Kidney epithelial cell (primary cell): ENCODE data around the gene SHANK1. TPM values are rescaled to one million over a fixed set of nuclear protein-coding genes. Genes with fewer than 3 reads are reported as not detected.
"Not testable (repeated sequence)": the region's sequence is repeated elsewhere in the genome, so short reads cannot be mapped to it uniquely, and the experiment has no call there.

Source experiments
- DNase-seq: peaks from one replicate; pipeline ENCODE4 v3.0.0-alpha.2; 2010; ENCODE audit warnings: low read depth
- H3K27me3 ChIP-seq: 2 replicates; pipeline ENCODE4 v1.6.0; 2011; ENCODE audit warnings: low read length; ENCODE audit not compliant: control insufficient read depth, insufficient read depth
- H3K36me3 ChIP-seq: 2 replicates; pipeline ENCODE4 v1.5.1; 2011; ENCODE audit warnings: low read length; ENCODE audit not compliant: control insufficient read depth, insufficient read depth
- H3K4me3 ChIP-seq: 2 replicates; pipeline ENCODE4 v1.5.1; 2011; ENCODE audit warnings: low read depth, mild to moderate bottlenecking, control low read depth, low read length
- CTCF ChIP-seq: IDR thresholded peaks from 2 replicates; pipeline ENCODE4 v1.5.1; 2011; ENCODE audit warnings: mild to moderate bottlenecking, moderate library complexity, low read length, control low read depth, inconsistent platforms; ENCODE audit not compliant: insufficient read depth, poor library complexity, severe bottlenecking
- total RNA-seq: library from RNA; depleted of rRNA; stranded (reverse); fragments of >200 nt; gene quantifications from 2 replicates; pipeline ENCODE4 v1.2.3, GENCODE V29; 2015

The SHANK1 gene
- total RNA-seq, 1 donor from 2014 or later, result 1.6 TPM

DNA sequence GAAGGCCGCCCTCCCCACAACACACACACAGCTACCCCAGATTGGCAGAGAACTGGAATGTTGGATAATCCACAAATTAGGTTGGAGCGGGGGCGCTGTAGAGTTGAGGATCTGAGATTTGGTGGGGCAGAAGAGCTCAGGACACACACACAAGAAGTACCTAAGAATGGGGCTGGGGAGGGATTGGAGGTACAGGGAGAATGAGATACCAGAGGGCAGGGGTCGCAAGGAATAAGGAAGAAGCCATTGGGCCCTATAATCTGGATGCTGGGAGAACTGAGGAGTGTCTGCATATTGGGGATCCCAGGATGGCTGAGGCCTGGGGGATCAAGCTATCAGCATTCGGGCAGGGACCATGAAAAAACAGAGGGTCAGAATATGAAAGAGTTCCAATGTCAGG, 91.5 kb downstream of the SHANK1 start:
- H3K4me3 ChIP-seq, result no peak overlapping the region
- no peak for DNase-seq
- TF ChIP-seq CTCF, result no peak

DNA sequence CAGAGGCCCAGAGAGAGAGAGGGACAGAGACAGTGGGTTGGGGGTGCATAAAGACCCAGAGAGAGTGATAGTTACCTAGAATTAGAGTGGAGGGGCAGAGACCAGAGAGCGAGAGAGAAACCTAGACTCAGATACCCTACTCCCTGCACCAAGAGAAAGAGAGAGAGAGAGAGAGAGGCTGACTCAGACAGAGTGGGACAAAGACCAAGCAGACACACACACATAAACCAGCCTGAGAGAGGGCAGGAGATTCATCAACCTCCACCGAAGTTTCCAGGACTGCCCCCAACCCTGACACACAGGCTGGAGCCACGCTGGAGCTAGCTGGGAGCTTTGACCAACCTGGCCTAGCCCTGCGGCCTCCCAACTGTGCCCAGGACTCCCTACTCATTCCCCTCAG, 92.8 kb downstream of the SHANK1 start:
- no peaks in the 10 kb centered on the region for H3K36me3 ChIP-seq
- no peak overlapping the region for H3K4me3 ChIP-seq
- DNase-seq, result no peak
- H3K27me3 ChIP-seq, result peaks cover 2% of the 10 kb centered on the region
- TF ChIP-seq CTCF, result no peak

More for the DNA sequence above, 91.5 kb downstream of the SHANK1 start:
- Histone ChIP-seq H3K36me3 (no peaks in the 10 kb centered on the region), H3K27me3 (peaks cover 2% of the 10 kb centered on the region)

DNA sequence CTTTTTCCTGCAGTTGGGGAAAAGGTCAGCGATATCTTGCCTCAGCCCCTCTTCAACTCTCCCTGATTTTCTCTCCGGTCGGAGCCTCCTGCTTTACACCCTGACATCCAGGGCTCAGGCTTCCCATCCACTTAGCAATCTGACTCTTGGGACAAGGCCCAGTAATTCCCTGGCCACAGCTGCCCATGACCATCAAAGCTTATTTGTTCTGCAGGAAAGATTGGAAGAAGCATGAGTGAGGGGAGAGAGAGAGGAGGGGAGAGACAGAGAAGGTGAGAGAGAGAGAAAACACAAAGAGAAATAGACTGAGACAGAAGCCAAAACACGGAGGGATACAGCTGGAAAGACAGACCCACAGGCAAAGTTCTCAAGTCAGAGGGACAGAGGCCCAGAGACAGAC, 93.6 kb downstream of the SHANK1 start:
- no peak for TF ChIP-seq CTCF
- DNase-seq, result no peak
- no peak overlapping the region for H3K4me3 ChIP-seq
- no peaks in the 10 kb centered on the region for H3K36me3 ChIP-seq
- peaks cover 2% of the 10 kb centered on the region for H3K27me3 ChIP-seq

DNA sequence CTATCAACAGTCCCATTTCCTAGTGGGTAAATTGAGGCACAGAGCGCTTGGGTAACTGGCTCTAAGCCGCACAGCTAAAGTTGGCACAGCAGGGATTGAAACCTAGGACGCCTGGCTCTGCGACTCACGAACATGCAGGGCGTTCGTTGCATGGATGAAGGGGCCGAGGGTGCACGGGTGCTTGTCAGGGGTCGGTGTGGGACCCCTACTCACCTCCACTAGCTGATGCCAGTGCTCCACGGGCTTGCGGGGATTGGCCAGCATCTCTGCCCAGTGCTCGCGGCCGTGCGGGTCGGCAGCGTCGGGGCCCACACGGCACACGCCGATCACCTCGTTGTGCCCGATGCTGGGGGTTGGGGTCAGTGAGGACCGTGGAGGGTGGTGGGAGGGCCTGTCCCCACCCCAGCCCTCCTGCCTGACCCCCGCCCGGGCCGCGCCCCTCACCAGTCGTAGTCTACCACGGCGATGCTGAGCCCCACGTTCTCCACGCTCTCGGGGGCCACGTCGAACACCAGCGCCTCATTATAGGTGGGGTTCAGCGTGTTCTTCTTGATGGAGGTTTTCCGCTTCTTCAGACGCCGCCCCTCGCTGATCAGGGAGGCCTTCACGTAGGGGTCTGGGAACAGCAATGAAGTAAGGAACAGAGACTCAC, 94.5 kb downstream of the SHANK1 start:
- no peak for DNase-seq
- Histone ChIP-seq H3K36me3 (no peaks in the 10 kb centered on the region), H3K27me3 (peaks cover 2% of the 10 kb centered on the region), H3K4me3 (no peak overlapping the region)
- no peak for TF ChIP-seq CTCF

- not testable (repeated sequence) for H3K36me3 ChIP-seq, DNase-seq, H3K27me3 ChIP-seq, H3K4me3 ChIP-seq
Observed at GRCh38 chr19:50620394-50620906, 99.2 kb downstream of the SHANK1 start.

GRCh38 chr19:50619184-50619583, 100.4 kb downstream of the SHANK1 start:
- not testable (repeated sequence) for DNase-seq, H3K27me3 ChIP-seq, H3K4me3 ChIP-seq, H3K36me3 ChIP-seq

- H3K27me3 ChIP-seq, H3K36me3 ChIP-seq, DNase-seq, H3K4me3 ChIP-seq: not testable (repeated sequence)
Observed at GRCh38 chr19:50618379-50618778, 101.2 kb downstream of the SHANK1 start.

DNA sequence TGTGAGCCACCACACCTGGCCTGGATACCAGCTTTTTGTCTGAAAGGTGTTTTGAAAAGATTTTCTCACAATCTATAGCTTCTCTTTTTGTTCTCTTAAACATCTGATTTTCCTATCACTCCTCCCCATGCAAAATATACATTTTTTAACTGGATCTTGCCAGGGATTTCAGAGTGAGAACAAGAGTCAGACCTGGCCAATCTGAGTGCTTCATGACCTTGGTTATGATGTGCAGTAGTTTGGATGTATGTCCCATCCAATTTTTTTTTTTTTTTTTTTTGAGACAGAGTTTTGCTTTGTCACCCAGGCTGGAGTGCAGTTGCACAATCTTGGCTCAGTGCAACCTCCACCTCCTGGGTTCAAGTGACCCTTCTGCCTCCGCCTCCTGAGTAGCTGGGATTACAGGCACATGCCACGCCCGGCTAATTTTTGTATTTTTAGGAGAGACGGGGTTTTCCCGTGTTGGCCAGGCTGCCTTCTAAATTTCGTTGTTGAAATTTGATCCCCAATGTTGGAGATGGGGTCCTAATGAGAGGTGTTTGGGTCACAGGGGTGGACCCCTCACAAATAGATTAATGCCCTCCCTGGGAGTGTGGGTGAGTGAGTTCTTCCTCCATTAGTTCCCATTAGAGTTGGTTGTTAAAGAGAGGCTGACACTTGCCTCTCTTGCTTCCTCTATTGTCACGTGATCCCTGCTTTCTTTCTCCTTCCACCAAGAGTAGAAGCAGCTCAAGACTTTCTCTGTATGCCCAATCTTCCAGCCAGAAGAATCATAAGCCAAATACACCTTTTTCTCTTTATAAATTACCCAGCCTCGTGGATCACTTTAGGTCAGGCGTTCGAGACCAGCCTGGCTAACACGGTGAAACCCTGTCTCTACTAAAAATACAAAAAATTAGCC, 106.8 kb downstream of the SHANK1 start:
- not testable (repeated sequence) for H3K4me3 ChIP-seq, DNase-seq

More for the DNA sequence above, 106.8 kb downstream of the SHANK1 start:
- H3K36me3 ChIP-seq, H3K27me3 ChIP-seq: not testable (repeated sequence)
